ENCODE measurements around the gene NDRG2. TPM values are rescaled to one million over a fixed set of nuclear protein-coding genes. Genes with fewer than 3 reads are reported as not detected.

NDRG2 gene
- total and polyA plus RNA-seq, 12 donors: 242 to 420 (median 293) TPM

GRCh38 chr14:20998139-20998538 is 26.7 kb downstream of the NDRG2 start:
- peaks cover 0 to 50% (median 42%) of the 10 kb centered on the region in 9 donors for H3K36me3 ChIP-seq
- intact Hi-C loops (cut with DNase I): no loop called here
- no peaks in the 10 kb centered on the region for H3K27me3 ChIP-seq
- peaks cover 0 to 6% (median 0%) of the 10 kb centered on the region in 9 donors for H3K4me1 ChIP-seq
- no peak overlapping the region for H3K4me3 ChIP-seq
- 74 to 78% methylated on average over 3 of the region's 3 CpGs for WGBS, 2 donors
- no peak overlapping the region for H3K27ac ChIP-seq
- no peak for TF ChIP-seq CTCF (IDR thresholded peaks at IDR 0.05)
- DNase-seq: no peak
- ATAC-seq: no peak
- H3K9me3 ChIP-seq: no peaks in the 10 kb centered on the region

GRCh38 chr14:20997564-20997963 is 27.3 kb downstream of the NDRG2 start:
- Histone ChIP-seq H3K27me3 (no peaks in the 10 kb centered on the region), H3K4me3 (no peak overlapping the region), H3K27ac (no peak overlapping the region), H3K4me1 (peaks cover 0 to under 1% (median 0%) of the 10 kb centered on the region in 9 donors), H3K9me3 (no peaks in the 10 kb centered on the region), H3K36me3 (peaks cover 0 to 55% (median 48%) of the 10 kb centered on the region in 9 donors)
- WGBS, 2 donors: 84 to 85% methylated on average over 6 of the region's 6 CpGs
- no peak for TF ChIP-seq CTCF (IDR thresholded peaks at IDR 0.05)
- DNase-seq (no peak), ATAC-seq (no peak)
- intact Hi-C loops (cut with DNase I): no loop called here

- DNase-seq: no peak
- Histone ChIP-seq H3K36me3 (peaks cover 0 to 60% (median 52%) of the 10 kb centered on the region in 9 donors), H3K9me3 (no peaks in the 10 kb centered on the region), H3K4me1 (peaks cover 0 to 2% (median 0%) of the 10 kb centered on the region in 9 donors), H3K4me3 (no peak overlapping the region), H3K27ac (no peak overlapping the region), H3K27me3 (no peaks in the 10 kb centered on the region)
- intact Hi-C loops (cut with DNase I): no loop called here
- WGBS, 2 donors: 69 to 84% methylated on average over 4 of the region's 4 CpGs
- no peak for ATAC-seq
- no peak for TF ChIP-seq CTCF (IDR thresholded peaks at IDR 0.05)
These were observed 27.7 kb downstream of the NDRG2 start for GRCh38 chr14:20997115-20997514.

GRCh38 chr14:20996521-20996920 is 28.3 kb downstream of the NDRG2 start:
- H3K27ac ChIP-seq: no peak overlapping the region
- TF ChIP-seq CTCF (IDR thresholded peaks at IDR 0.05): no peak
- 87 to 89% methylated on average over 14 of the region's 14 CpGs for WGBS, 2 donors
- peaks cover 0 to 66% (median 58%) of the 10 kb centered on the region in 9 donors for H3K36me3 ChIP-seq
- H3K27me3 ChIP-seq: no peaks in the 10 kb centered on the region
- intact Hi-C loops (cut with DNase I): no loop called here
- H3K4me1 ChIP-seq: peaks cover 0 to 8% (median 5%) of the 10 kb centered on the region in 9 donors
- DNase-seq: no peak
- no peaks in the 10 kb centered on the region for H3K9me3 ChIP-seq
- no peak for ATAC-seq
- no peak overlapping the region for H3K4me3 ChIP-seq

All from heart right ventricle (tissue), 16 donors.